Endodermal cell (in vitro differentiated cells): Measurements from ENCODE around the gene LRRC32. TPM values are rescaled to one million over a fixed set of nuclear protein-coding genes. Genes with fewer than 3 reads are reported as not detected.

ENCODE experiments used
- DNase-seq: peaks from one replicate; pipeline ENCODE4 v3.0.0-alpha.2; 2017
- H3K27ac ChIP-seq: 2 replicates; pipeline ENCODE4 v1.5.1; 2013; ENCODE audit warnings: mild to moderate bottlenecking, low read depth, low read length, moderate library complexity
- H3K27me3 ChIP-seq: 2 replicates; pipeline ENCODE4 v1.6.1; 2013; ENCODE audit warnings: mild to moderate bottlenecking, low read length, moderate library complexity; ENCODE audit not compliant: insufficient read depth, control insufficient read depth, poor library complexity, severe bottlenecking
- H3K36me3 ChIP-seq: 2 replicates; pipeline ENCODE4 v1.7.0; 2013; ENCODE audit warnings: mild to moderate bottlenecking, low read length, moderate library complexity; ENCODE audit not compliant: control insufficient read depth, insufficient read depth
- H3K4me1 ChIP-seq: one replicate; pipeline ENCODE4 v1.7.0; 2013; ENCODE audit warnings: low read length; ENCODE audit not compliant: control insufficient read depth, insufficient read depth
- H3K4me3 ChIP-seq: 2 replicates; pipeline ENCODE4 v1.5.1; 2013; ENCODE audit warnings: mild to moderate bottlenecking, low read length, moderate library complexity
- H3K9ac ChIP-seq: 2 replicates; pipeline ENCODE4 v1.6.1; 2013; ENCODE audit warnings: mild to moderate bottlenecking, low read length, moderate library complexity; ENCODE audit not compliant: poor library complexity, severe bottlenecking; ENCODE audit errors: extremely low read depth
- H3K9me3 ChIP-seq: 2 replicates; pipeline ENCODE4 v1.6.1; 2013; ENCODE audit warnings: mild to moderate bottlenecking, low read length, moderate library complexity; ENCODE audit not compliant: control insufficient read depth
- H3K27ac Mint-ChIP-seq: 2 replicates; pipeline ENCODE4 v1.8.0; 2020; ENCODE audit warnings: mixed read lengths
- H3K27me3 Mint-ChIP-seq: 2 replicates; pipeline ENCODE4 v1.8.0; 2021; ENCODE audit warnings: mild to moderate bottlenecking, mixed read lengths; ENCODE audit not compliant: insufficient read depth
- H3K36me3 Mint-ChIP-seq: 2 replicates; pipeline ENCODE4 v1.8.0; 2020; ENCODE audit warnings: low read depth, mixed read lengths
- H3K4me1 Mint-ChIP-seq: 2 replicates; pipeline ENCODE4 v1.8.0; 2020; ENCODE audit warnings: mixed read lengths
- H3K4me3 Mint-ChIP-seq: 2 replicates; pipeline ENCODE4 v1.8.0; 2020; ENCODE audit warnings: mild to moderate bottlenecking, moderate library complexity, mixed read lengths
- H3K9me3 Mint-ChIP-seq: 2 replicates; pipeline ENCODE4 v1.8.0; 2020; ENCODE audit warnings: mild to moderate bottlenecking, mixed read lengths
- WGBS, 2 experiments: methylation state at CpG; one replicate each; pipeline versions ENCODE4 v1.1.5 to v1.1.7; 2013; ENCODE audit warnings: missing lambda C conversion rate in 2 of 2, mixed read lengths in 1 of 2; ENCODE audit not compliant: insufficient coverage in 1 of 2, insufficient read length in 1 of 2; 5-methylcytosine and 5-hydroxymethylcytosine counted together
- total RNA-seq, 2 donors: library from RNA; stranded (reverse); fragmentation: NEBNext Ultra II Directional in 1 of 2; extraction: Animal tissue kit (Norgen Biotek cat#: 25700) in 1 of 2; gene quantifications; 2 replicates in 1 of 2; 3 replicates in 1 of 2; pipeline ENCODE4 v1.2.1, GENCODE V29; 2021
- TF ChIP-seq, protein P1 (sequence below): fragments of 200-600 bp; sonication (generic); conservative IDR thresholded peaks from 2 replicates; pipeline ENCODE4 v1.5.0; 2021; ENCODE audit warnings: antibody characterized with exemption, mild to moderate bottlenecking

The LRRC32 gene
- total RNA-seq, 2 donors from 2014 or later = 1.3 to 1.6 TPM

- H3K4me3 Mint-ChIP-seq = no peak overlapping the region
- Histone ChIP-seq H3K4me3 (no peak overlapping the region), H3K9ac (no peak overlapping the region), H3K9me3 (no peaks in the 10 kb centered on the region), H3K36me3 (no peaks in the 10 kb centered on the region), H3K27me3 (peaks cover 34% of the 10 kb centered on the region), H3K4me1 (no peaks in the 10 kb centered on the region), H3K27ac (no peak overlapping the region)
- peak; percentile 95 for DNase-seq
- peaks cover 6% of the 10 kb centered on the region for H3K9me3 Mint-ChIP-seq
- WGBS, 2 experiments = 42 to 51% methylated on average over 14 to 22 of the region's 22 CpGs
- H3K4me1 Mint-ChIP-seq = no peaks in the 10 kb centered on the region
- H3K27me3 Mint-ChIP-seq = peaks cover 56% of the 10 kb centered on the region
- H3K27ac Mint-ChIP-seq = no peak overlapping the region
- no peaks in the 10 kb centered on the region for H3K36me3 Mint-ChIP-seq
- TF ChIP-seq, protein P1, sequence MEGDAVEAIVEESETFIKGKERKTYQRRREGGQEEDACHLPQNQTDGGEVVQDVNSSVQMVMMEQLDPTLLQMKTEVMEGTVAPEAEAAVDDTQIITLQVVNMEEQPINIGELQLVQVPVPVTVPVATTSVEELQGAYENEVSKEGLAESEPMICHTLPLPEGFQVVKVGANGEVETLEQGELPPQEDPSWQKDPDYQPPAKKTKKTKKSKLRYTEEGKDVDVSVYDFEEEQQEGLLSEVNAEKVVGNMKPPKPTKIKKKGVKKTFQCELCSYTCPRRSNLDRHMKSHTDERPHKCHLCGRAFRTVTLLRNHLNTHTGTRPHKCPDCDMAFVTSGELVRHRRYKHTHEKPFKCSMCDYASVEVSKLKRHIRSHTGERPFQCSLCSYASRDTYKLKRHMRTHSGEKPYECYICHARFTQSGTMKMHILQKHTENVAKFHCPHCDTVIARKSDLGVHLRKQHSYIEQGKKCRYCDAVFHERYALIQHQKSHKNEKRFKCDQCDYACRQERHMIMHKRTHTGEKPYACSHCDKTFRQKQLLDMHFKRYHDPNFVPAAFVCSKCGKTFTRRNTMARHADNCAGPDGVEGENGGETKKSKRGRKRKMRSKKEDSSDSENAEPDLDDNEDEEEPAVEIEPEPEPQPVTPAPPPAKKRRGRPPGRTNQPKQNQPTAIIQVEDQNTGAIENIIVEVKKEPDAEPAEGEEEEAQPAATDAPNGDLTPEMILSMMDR = peak; percentile 93
Measured at GRCh38 chr11:76680518-76681425, 10.2 kb upstream of the LRRC32 start.

DNA sequence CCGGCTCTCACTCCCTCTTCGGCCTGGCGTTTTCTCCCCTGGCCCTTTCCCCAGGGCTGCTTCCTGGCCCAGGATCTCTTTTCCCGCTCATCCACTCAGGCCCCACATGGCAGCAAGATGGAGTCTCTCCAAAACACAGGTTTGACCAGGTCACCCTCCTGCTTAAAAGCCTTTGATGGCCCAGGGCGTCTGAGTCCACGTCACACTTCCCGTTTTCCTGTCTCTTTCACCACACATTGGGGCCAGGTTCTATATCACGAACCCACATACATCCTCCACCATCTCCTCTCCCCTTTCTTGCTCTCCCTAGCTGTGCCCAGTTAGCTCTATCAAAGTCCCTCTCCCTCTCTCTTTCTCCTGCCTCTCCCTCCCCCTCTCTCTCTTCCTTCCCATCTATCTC, 7.8 kb upstream of the LRRC32 start:
- Histone ChIP-seq H3K27me3 (peaks cover 34% of the 10 kb centered on the region), H3K36me3 (no peaks in the 10 kb centered on the region), H3K4me3 (no peak overlapping the region), H3K9me3 (no peaks in the 10 kb centered on the region), H3K4me1 (no peaks in the 10 kb centered on the region), H3K9ac (no peak overlapping the region), H3K27ac (no peak overlapping the region)
- TF ChIP-seq, protein P1 = no peak
- no peak overlapping the region for H3K27ac Mint-ChIP-seq
- 85 to 87% methylated on average over 8 of the region's 8 CpGs for WGBS, 2 experiments
- no peaks in the 10 kb centered on the region for H3K9me3 Mint-ChIP-seq
- H3K4me1 Mint-ChIP-seq = no peaks in the 10 kb centered on the region
- H3K27me3 Mint-ChIP-seq = peaks cover 59% of the 10 kb centered on the region
- no peaks in the 10 kb centered on the region for H3K36me3 Mint-ChIP-seq
- no peak for DNase-seq
- H3K4me3 Mint-ChIP-seq = no peak overlapping the region

GRCh38 chr11:76677458-76677765, 6.9 kb upstream of the LRRC32 start:
- no peak for DNase-seq
- H3K4me1 Mint-ChIP-seq = no peaks in the 10 kb centered on the region

More at GRCh38 chr11:76677458-76677765, 6.9 kb upstream of the LRRC32 start:
- Mint-ChIP-seq H3K9me3 (no peaks in the 10 kb centered on the region), H3K27ac (no peak overlapping the region), H3K4me3 (no peak overlapping the region), H3K36me3 (no peaks in the 10 kb centered on the region), H3K27me3 (peaks cover 57% of the 10 kb centered on the region)
- Histone ChIP-seq H3K9ac (no peak overlapping the region), H3K27ac (no peak overlapping the region), H3K4me3 (no peak overlapping the region), H3K4me1 (no peaks in the 10 kb centered on the region), H3K9me3 (no peaks in the 10 kb centered on the region), H3K27me3 (peaks cover 26% of the 10 kb centered on the region), H3K36me3 (no peaks in the 10 kb centered on the region)
- TF ChIP-seq, protein P1 = no peak
